Fibroblast of lung (primary cell): Measurements from ENCODE around the gene RASL11B.

Experiments
- CTCF ChIP-seq, 2 donors: IDR thresholded peaks in 1 of 2; conservative IDR thresholded peaks in 1 of 2; 1 replicate in 1 of 2; 2 replicates in 1 of 2; pipeline ENCODE4 v1.5.1; 2011 to 2012; ENCODE audit warnings: low read length in 2 of 2, control low read depth in 1 of 2, inconsistent platforms in 1 of 2, low read depth in 1 of 2, mild to moderate bottlenecking in 1 of 2
- EZH2 ChIP-seq: IDR thresholded peaks from 2 replicates; pipeline ENCODE4 v1.5.1; 2012; ENCODE audit warnings: low read length, control low read depth, mild to moderate bottlenecking; ENCODE audit errors: missing control alignments

- TF ChIP-seq EZH2 (no peak), CTCF (conservative IDR thresholded peaks at IDR 0.05 in 1 of 2, IDR thresholded peaks at IDR 0.05 in 1 of 2; ENCODE audit: low read depth in 1 of 2, low read length in 2 of 2) (no peak)
These were observed 18.2 kb upstream of the RASL11B start for GRCh38 chr4:52843958-52844357.
